ENCODE results near the gene MEI4.
"Not testable (repeated sequence)": the region's sequence is repeated elsewhere in the genome, so short reads cannot be mapped to it uniquely, and the experiment has no call there.

Gene MEI4

DNA sequence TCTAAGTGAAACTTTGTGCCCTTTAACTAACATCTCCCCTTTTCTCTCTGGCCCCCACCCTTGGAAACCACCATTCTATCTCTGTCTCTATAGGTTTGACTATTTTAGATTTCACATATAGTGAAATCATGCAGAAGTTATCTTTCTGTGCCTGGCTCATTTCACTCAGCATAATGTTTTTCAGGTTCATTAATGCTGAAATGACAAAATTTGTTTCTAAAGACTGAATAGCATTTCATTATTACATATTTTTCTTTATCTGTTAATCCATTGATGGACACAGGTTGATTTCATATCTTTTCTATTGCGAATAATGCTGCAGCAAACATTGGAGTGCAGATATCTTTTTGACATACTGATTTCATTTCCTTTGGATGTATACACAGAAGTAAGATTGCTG, 30.7 kb downstream of the MEI4 start:
- no peak for DNase-seq

DNA sequence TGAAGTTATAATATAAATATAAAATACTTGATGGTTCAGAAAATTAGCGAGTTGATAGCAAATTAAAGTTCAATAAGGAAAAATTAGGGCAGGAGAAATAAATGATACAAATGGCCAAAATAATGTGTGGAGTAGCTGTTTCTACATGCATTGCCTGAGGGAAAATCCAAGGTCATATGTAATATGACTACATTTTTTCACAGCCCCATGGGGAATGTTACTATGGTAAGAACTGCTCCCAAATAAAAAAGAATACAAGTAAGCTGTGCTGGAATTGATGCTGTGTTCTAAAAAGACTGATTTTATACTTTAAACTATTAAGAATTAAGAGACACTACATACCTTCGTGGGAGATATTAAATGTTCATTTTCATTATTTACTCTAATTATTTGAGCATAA, 34.1 kb downstream of the MEI4 start:
- DNase-seq: no peak

DNA sequence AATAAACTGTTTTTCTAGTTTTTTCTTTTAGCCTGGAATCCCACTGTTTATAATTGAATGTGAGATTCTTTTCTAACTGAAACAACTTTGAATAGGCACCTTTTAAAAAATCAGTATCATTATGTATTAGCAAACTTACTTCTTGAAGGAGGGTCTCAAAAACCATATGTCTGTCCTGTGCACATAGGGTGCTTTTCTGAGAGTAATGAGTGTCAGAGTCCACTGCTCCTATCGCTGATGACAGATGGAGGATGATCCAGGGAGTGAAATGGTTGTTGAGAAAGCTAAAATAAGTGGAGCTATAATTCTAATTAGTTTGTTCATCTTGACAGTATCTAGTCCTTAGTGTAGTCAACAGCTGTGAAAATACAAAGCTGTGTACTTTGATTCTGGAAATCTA, 35.8 kb downstream of the MEI4 start:
- no peak for DNase-seq

DNA sequence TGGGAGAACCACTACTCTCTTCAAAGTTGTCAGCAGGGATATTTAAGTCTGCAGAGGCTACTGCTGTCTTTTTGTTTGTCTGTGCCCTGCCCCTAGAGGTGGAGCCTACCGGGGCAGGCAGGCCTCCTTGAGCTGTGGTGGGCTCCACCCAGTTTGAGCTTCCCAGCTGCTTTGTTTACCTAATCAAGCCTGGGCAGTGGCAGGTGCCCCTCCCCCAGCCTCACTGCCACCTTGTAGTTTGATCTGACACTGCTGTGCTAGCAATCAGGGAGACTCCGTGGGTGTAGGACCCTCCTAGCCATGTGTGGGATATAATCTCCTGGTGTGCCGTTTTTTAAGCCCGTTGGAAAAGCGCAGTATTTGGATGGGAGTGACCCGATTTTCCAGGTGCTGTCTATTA, 47.3 kb downstream of the MEI4 start:
- not testable (repeated sequence) for DNase-seq

DNA sequence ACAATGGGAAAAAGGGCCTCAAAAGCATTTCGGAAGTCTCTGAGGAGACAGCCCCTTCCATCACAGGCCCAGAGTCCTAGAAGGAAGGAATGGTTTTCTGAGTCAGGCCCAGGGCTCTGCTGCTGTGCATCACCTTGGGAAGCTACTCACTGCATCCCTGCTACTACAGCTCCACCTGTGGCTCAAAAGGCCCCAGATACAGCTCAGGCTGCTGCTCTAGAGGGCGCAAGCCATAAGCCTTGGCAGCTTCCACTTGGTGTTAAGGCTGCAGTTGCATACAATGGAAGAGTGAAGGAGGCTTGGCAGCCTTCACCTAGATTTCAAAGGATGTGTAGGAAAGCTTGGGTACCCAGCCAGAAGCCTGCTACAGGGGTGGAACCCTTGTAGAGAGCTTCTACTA, 54.8 kb downstream of the MEI4 start:
- no peak for DNase-seq

DNA sequence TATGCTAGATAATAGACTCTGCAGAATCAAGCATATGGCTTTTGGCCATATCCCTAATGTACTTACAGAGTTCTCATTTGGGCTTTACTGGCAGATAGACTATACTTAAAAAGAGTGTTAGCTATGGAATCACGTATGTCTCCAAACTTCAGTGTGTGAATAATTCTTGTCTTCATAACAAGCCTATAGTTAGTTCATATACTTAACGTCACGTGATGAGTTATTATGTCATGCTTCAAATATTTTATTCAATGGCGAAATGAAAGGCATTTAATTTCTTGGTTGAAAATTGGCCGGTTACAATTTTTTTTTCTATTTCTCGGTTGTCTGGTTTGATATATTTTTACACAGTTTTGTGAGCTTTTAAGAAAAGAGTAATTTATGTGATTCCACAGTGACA, 62.7 kb downstream of the MEI4 start:
- DNase-seq: no peak

DNA sequence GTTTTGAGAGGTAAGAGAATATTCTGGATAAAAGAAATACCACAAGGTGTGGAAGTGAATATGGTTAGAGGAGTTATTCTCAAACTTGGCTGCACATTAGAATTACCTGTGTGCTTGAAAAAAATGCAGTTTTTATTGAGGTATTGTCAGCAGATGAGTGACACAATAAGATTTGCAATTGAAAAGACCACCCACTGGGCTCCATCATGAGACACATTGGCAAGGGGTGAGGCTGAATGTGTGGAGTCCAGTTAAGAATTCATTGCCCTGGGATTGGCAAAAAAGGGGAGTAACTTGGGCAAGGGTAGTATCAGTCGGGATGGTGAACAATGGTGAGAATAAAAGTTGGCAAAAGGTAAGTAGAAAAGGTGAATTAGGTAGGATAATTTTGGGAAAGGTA, 63.5 kb downstream of the MEI4 start:
- no peak for DNase-seq

DNA sequence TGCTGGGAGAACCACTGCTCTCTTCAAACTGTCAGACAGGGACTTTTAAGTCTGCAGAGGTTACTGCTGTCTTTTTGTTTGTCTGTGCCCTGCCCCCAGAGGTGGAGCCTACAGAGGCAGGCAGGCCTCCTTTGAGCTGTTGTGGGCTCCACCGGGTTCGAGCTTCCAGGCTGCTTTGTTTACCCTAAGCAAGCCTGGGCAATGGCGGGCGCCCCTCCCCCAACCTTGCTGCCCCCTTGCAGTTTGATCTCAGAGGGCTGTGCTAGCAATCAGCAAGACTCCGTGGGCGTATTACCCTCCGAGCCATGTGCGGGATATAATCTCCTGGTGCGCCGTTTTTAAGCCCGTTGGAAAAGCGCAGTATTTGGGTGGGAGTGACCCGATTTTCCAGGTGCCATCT, 83.2 kb downstream of the MEI4 start:
- not testable (repeated sequence) for DNase-seq

DNA sequence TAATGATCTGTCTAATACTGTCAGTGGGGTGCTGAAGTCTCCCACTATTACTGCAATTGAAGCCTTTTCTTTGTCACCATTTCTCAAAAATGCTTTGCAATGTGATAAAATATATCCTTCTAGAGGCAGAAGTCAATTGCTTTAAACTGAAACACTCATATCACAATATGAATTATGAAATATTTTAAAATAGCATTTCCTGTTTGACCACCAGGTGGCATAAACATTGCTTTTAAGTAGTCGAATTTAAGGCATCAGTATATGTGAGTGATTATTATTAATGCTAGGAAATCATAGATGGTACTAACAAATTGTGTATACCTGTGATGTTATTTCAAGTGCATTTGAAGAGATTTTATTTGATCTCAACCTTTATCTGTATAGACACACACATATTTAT, 87.5 kb downstream of the MEI4 start:
- DNase-seq: no peak

DNA sequence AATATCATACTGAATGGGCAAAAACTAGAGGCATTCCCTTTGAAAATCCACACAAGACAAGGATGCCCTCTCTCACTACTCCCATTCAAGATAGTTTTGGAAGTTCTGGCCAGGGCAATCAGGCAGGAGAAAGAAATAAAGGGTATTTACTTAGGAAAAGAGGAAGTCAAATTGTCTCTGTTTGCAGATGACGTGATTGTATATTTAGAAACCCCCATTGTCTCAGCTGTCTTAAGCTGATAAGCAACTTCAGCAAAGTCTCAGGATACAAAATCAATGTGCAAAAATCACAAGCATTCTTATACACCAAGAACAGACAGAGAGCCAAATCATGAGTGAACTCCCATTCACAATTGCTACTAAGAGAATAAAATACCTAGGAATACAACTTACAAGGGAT, 99.3 kb downstream of the MEI4 start:
- DNase-seq: not testable (repeated sequence)

DNA sequence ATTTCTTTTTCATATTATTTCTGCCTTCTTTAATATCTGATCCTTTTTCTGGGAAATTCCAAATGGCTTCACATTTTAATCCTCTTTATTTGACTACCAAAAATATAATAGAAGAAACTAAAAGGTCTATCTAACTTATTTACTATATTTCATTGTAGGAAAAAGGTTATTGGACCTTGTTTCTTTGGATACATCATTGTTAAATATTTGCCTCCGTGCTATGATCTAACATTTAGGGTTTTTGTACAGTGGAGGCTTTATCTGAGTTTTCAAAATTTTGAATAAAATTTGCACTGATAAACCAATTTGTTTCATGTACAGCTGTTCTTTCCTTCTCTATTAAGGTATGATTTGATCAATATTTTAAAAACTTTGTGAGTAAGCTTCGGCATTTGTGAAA, 109.5 kb downstream of the MEI4 start:
- no peak for DNase-seq

DNA sequence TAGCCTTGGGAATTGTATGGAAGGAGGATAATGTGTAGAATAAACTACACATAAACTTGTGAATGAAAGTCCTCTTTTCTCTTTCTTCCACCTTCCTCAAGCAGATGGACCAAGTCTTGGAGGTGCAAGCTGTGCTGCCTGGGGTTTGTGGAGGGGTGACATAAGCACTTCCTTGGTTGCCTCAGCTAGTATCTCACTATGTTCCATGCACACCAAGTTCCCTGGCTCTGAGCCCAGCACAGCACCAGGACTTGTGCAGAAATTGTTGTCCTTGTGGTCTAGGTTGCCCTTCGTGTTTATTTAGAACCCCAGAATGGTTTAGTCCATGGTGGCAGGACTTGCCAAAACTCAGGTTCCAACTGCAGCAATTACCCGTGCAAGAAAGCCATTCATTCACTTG, 110.3 kb downstream of the MEI4 start:
- DNase-seq: no peak

DNA sequence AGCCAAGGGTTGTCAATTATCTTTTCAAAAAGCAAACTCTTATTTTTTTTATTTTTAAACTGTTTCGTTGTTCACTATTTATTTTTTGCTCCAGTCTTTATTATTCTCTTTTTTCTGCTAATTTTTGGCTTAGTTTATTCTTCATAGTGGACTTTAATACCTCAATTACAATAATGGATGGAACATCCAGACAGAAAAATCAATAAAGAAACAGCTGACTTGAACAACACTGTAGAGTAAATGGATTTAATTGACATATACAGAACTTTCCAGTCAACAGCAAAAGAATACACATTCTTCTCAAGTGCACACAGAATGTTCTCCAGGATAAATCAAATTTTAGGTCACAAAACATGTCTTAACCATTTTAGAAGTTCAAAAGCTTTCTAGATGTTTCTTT, 111.5 kb downstream of the MEI4 start:
- no peak for DNase-seq

DNA sequence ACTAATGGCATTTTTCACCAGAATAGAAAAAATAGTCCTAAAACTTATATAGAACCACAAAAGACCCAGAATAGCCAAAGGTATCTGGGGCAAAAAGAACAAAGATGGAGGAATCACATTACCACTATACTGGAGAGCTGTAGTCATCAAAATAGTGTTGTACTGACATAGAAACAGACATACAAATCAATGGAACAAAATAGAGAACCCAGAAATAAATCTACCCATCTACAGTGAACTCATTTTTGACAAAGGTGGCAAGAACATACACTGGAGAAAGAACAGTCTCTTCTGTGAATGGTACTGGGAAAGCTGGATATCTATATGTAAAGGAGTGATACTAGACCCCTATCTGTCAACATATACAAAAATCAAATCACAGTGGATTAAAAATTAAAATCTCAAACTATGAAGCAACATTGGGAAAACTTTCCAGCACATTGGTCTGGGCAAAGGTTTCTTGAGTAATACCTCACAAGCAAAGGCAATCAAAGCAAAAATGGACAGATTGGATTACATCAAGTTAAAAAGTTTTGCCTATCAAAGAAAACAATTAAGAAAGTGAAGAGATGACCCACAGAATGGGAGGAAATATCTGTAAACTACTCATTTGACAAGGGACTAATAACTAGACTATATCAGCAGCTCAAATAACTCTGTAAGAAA, 120.5 kb downstream of the MEI4 start:
- DNase-seq: no peak

DNA sequence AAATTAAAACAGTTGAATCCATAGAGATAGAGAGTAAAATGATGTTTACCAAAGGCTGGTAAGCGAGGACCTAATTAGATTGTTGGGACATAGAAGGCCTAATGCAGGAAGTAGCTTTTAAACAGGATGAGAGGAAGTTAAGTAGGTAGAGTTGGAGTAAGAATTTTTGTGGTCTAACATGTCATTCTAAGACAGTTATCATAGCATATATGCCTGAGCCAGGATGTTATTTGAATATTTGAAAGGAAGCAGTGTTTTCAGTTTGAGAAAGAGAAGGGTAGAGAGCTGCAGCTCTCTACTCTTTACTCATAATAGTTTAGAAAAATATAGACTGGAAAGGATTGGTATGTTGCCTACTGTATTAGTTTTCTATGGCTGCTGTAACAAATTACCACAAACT, 121.6 kb downstream of the MEI4 start:
- no peak for DNase-seq

DNA sequence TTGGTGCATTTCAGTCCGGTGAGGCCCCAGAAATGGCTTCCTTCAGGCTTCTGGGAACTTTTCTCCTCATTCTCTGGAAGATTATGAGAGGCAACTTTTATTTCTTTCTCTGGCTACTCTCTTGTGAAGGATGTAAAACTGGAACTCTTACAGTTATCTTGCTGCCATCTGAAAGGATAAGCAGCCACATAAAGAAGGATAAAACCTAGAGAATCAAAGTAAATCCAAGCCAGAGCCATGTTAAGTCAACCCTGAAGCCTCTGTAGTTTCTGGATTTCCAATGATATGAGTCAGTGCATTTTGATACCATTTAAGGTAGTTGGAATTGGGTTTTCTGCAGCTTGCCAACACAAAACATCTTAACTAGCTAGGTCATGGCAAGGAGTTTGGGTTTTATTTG, 123.6 kb downstream of the MEI4 start:
- DNase-seq: no peak

DNA sequence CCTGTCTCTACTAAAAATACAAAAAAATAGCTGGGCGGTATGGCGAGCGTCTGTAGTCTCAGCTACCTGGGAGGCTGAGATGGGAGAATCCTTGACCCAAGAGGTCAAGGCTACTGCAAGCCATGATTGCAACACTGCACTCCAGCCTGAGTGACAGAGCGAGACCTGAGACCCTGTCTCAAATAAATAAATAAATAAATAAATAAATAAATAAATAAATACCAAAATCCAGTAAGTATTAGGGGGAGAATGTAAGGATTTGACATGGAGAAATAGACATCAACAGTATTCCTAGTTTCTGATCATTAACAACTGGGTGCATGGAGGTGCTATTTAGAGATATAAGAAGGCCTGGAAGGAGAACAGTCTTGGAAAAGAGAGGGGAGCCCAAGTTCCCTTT, 125.7 kb downstream of the MEI4 start:
- DNase-seq: no peak

DNA sequence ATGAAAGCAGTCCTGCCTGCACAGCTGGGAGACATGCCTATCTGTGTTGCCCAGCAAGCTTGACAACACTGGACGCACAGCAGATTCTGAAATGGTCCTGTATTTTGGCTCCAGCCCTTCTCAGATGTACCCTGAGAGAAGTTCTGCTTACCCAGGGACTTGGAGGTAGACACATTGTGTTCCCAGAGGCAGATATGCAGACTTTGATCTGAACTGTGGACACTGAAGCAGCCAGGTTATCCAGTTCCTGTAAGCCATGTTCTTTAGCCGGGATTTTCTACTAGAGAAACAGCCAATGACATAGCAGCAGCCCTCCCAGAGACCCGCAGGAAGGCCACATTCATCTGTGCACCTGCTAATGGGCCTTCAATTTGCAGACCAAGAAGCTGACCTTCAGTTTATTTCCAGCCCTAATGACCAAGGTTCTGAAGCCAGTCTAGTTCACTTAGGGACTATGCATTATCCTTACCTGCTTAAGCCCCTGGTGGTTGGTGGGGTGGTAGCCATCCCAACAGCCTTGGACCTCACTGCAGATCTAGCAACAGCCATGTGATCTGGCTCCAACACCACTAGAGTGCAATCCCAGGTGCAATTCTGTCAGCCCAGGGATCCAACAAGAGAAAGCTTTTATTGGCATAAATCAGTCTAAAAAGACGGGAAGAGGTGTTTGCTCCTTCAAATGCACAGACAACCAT, 134.2 kb downstream of the MEI4 start:
- DNase-seq: no peak

DNA sequence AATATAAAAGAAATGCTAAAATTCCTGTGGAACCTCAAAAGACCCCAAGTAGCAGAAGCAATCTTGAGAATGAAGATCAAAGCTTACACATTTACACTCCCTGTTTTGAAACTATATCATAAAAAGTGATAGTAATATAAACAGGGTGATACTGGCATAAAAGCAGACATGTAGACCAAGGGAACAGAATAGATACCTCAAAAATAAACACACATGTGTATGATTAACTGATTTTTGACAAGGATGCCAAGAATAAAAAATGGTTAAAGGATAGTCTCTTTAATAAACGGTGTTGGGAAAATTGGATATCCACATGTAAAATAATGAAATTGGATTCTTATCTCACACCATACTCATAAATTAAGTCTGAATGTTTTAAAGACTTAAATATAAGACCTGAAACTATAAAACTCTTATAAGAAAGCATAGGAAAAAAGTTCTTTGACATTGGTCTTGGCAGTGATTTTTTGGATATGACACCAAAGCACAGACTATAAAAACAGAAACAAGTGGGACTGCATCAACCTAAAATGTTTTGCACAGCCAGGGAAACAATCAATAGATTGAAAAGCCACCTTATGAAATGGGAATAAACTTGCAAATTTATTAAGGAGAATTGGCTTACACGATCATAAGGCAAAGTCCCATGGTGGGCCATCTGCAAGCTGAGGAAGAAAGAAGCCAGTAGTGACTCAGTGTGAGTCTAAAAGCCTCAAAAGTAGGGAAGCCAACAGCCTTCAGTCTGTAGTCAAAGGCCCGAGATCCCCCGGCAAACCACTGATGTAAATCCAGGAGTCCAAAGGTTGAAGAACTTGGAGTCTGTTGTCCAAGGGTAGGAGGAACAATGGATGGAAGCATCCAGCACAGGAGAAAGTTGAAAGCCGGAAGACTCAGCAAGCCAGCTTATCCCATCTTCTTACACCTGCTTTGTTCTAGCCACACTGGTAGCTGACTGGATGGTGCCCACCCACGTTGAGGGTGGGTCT, 144.3 kb downstream of the MEI4 start:
- no peak for DNase-seq

DNA sequence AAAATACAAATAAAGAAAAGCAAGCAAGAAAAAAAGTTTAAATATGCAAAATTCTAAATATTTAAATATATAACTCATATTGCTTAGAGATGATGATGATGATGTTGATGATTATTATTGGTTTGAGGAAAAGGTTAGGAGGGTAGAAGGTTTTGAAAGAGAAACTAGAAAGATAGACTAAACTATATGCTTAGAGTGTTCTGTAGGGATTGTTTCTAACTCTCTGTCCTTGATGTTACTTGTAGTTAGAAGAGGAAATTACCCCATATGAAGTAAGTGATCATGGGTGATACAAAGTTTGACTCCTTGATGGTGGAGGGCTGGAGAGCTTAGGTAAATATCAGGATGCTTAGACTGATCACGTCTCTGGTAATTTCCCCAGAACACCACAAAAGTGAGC, 159.5 kb downstream of the MEI4 start:
- no peak for DNase-seq

DNA sequence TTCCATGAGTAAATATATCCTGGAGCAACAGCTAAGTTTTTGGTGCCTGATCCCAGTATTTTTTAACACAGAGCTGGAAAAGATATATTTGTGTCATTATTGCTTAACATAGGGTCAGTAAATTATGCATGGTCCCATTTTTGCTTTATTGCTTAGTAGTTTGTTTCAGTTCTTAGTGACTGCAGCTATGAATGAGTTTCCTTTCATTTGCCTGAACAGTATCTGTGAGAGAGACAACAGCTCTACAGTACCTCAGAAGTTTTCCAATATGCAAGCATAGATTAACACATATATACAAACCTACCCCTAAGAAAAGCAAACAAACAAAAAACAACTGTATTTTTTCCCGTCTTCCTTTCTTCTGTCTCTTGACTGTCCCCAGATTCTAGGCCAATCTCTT, 160.3 kb downstream of the MEI4 start:
- DNase-seq: no peak

DNA sequence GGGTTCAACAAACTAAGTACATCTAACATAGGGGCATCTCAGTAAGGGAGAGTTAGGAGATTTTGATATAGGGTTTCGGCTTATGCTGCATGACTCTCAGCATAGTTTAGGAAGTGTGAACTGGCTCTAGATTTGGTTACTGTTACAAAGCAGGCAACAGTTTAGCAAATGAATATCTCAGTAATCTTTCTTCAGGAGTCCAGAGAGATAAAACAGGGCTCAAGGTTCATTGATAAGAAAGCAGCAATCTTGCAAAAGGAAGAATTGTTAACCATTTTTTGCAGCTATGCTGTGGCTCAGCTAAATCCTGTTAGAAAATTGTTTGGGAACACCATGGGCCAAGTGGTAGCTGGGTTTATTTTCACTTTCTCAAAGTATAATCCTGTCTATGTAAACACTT, 161.3 kb downstream of the MEI4 start:
- DNase-seq: no peak

DNA sequence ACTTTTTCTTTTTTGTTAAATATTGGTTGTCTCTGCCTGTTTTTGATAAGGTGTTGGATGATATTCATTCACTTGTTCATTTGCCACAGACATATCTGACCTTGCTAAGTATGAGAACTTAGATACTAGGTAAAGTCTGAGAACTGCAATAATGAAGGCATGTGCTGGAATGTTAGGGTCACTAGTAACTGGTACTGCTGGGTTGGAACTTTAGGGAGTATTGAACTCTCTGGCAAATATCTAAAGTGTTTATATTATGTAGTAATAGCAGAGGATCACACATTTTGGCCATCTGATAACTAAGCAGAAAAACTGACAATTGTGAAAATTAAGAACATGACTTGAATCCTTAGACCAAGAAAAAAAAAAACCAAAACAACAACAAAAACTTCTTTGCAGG, 162.7 kb downstream of the MEI4 start:
- DNase-seq: no peak

DNA sequence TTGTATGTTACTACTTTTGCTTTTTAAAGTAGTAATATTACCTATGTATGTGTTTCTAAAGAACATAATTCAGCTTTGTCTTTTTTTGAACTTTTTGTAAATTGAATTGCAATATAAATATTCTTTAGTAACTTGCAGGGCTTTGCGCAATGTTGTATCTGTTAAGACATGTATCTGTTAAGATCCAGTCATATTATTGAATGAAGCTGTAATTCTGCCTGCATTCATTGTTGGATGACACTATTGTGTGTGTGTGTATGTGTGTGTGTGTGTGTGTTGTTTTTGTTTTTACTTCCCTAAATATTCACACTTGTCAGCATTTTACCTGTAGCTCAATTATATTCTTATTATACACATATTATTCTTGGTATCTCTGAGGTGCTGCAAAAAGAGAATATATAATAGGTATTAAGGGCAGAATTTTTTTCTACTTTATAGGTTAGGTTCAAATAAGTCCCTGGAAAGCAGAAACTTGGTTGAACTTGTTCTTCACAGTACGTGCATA, 164.0 kb downstream of the MEI4 start:
- DNase-seq: no peak

Measured in activated effector memory CD4-positive, alpha-beta T cell treated with anti-CD3 and anti-CD28 coated beads, Interleukin-2, amount 50 U/mL, for 16 hours (primary cell).